ENCODE measurements around the gene COPG2. TPM values are rescaled to one million over a fixed set of nuclear protein-coding genes. Genes with fewer than 3 reads are reported as not detected.
A peak's percentile ranks its signal among the peaks of the same experiment; 100 is the strongest.

The COPG2 gene
- total RNA-seq, 1 donor from 2014 or later = 167 TPM

DNA sequence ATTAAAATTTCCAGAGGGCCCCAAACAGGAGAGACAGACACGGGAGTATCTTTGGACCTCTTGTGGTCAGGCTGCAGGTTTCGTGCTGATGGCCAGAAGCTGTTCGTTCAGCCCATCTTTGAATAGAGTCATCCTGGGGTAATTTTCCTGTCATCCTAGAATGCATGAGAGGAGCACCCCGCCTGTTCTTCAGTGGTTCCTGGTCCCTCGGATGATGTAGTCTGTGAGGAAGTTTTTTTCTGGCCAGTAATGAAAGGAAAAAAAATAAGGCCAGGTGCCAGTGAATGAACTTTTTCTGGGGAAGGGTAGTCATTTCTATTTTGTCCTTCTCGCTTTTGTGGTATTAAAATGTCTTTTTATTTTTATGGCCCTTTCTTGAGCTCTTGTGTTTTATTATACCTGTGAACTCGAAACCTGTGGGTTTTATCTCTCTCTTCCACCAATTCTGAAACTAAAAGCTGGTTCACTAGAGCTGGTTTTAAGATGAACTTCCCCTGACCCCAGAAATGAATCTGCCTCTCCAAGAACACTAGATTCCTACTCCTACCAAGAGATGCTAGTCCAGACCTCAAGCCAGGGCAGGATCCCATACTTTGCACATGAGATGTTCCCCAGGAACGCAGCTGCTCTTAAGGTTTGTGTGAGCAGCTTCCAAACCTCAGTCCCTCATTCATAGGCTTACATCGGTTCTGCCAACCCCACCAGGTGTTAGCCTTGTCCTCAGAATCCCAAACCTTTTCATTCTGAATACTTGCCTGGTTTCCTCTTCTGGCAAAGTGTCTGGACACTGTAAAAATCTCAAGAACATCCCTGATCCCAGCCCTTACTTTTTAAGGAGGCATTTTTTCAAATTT, 192.0 kb downstream of the COPG2 start:
- no peaks in the 10 kb centered on the region for H3K36me3 Mint-ChIP-seq
- peaks cover 22% of the 10 kb centered on the region for H3K4me1 Mint-ChIP-seq
- H3K27ac Mint-ChIP-seq = peak overlapping the region; percentile 99

DNA sequence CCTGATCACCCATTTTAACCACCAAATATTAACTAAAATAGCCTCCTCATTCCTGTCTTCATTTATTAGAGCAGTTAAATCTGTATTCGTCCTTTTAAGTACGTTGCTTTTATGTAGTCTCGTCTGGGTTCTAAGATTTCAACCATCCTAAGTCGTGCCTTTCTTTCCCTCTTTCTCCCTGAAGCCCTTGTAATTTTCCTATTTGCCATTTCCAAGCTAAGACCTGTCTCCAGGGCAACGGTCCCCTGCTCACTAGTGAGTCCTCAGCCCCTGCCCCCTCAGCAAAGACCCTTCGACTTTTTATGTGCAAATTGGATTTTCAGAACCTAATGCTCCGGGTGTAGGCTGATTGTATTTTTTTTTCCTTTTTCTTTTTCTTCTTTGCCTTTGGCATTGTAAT, 192.8 kb downstream of the COPG2 start:
- no peaks in the 10 kb centered on the region for H3K9me3 ChIP-seq (ENCODE audit: low read depth)
- H3K4me1 ChIP-seq = peaks cover 12% of the 10 kb centered on the region
- no peaks in the 10 kb centered on the region for H3K36me3 Mint-ChIP-seq
- peaks cover 5% of the 10 kb centered on the region for H3K27me3 Mint-ChIP-seq (ENCODE audit: insufficient read depth, low read depth)
- H3K36me3 ChIP-seq = no peaks in the 10 kb centered on the region
- no peaks in the 10 kb centered on the region for H3F3A ChIP-seq (ENCODE audit: low read depth)
- H4K20me1 ChIP-seq (ENCODE audit: low read depth) = no peaks in the 10 kb centered on the region
- peaks cover 22% of the 10 kb centered on the region for H3K4me1 Mint-ChIP-seq
- H3K4me3 ChIP-seq = no peak overlapping the region
- DNase-seq (ENCODE audit: low spot score) = no peak
- H3K4me3 Mint-ChIP-seq = peak overlapping the region; percentile 48
- no peaks in the 10 kb centered on the region for H3K27me3 ChIP-seq
- H2AFZ ChIP-seq (replicated peaks) = peak overlapping the region; percentile 81
- TF ChIP-seq, protein P1, sequence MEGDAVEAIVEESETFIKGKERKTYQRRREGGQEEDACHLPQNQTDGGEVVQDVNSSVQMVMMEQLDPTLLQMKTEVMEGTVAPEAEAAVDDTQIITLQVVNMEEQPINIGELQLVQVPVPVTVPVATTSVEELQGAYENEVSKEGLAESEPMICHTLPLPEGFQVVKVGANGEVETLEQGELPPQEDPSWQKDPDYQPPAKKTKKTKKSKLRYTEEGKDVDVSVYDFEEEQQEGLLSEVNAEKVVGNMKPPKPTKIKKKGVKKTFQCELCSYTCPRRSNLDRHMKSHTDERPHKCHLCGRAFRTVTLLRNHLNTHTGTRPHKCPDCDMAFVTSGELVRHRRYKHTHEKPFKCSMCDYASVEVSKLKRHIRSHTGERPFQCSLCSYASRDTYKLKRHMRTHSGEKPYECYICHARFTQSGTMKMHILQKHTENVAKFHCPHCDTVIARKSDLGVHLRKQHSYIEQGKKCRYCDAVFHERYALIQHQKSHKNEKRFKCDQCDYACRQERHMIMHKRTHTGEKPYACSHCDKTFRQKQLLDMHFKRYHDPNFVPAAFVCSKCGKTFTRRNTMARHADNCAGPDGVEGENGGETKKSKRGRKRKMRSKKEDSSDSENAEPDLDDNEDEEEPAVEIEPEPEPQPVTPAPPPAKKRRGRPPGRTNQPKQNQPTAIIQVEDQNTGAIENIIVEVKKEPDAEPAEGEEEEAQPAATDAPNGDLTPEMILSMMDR (IDR thresholded peaks at IDR 0.05) = no peak
- TF ChIP-seq EZH2 (IDR thresholded peaks at IDR 0.05) (no peak), EZH2phosphoT487 (IDR thresholded peaks at IDR 0.05) (no peak)
- H3K27ac ChIP-seq = no peak overlapping the region
- H3K9ac ChIP-seq = no peak overlapping the region
- peak overlapping the region; percentile 48 for H3K4me2 ChIP-seq
- H3K27ac Mint-ChIP-seq = peak overlapping the region; percentile 99
- no peaks in the 10 kb centered on the region for H3K79me2 ChIP-seq (ENCODE audit: low read depth)
- peaks cover 21% of the 10 kb centered on the region for H3K9me3 Mint-ChIP-seq

More for the DNA sequence above, 192.0 kb downstream of the COPG2 start:
- no peaks in the 10 kb centered on the region for H3K36me3 ChIP-seq
- no peak for DNase-seq (ENCODE audit: low spot score)
- peak overlapping the region; percentile 48 for H3K4me2 ChIP-seq
- peak overlapping the region; percentile 81 for H2AFZ ChIP-seq (replicated peaks)
- no peak for TF ChIP-seq EZH2 (IDR thresholded peaks at IDR 0.05)
- TF ChIP-seq EZH2phosphoT487 (IDR thresholded peaks at IDR 0.05) = no peak
- TF ChIP-seq, protein P1 (IDR thresholded peaks at IDR 0.05) = no peak
- H3K27me3 ChIP-seq = no peaks in the 10 kb centered on the region
- Mint-ChIP-seq H3K9me3 (peaks cover 21% of the 10 kb centered on the region), H3K27me3 (ENCODE audit: insufficient read depth, low read depth) (peaks cover 3% of the 10 kb centered on the region), H3K4me3 (peak overlapping the region; percentile 31)
- H4K20me1 ChIP-seq (ENCODE audit: low read depth) = no peaks in the 10 kb centered on the region
- H3K27ac ChIP-seq = no peak overlapping the region
- H3K4me3 ChIP-seq = no peak overlapping the region
- no peaks in the 10 kb centered on the region for H3F3A ChIP-seq (ENCODE audit: low read depth)
- no peak overlapping the region for H3K9ac ChIP-seq
- H3K4me1 ChIP-seq = peaks cover 12% of the 10 kb centered on the region
- no peaks in the 10 kb centered on the region for H3K79me2 ChIP-seq (ENCODE audit: low read depth)
- no peaks in the 10 kb centered on the region for H3K9me3 ChIP-seq (ENCODE audit: low read depth)

DNA sequence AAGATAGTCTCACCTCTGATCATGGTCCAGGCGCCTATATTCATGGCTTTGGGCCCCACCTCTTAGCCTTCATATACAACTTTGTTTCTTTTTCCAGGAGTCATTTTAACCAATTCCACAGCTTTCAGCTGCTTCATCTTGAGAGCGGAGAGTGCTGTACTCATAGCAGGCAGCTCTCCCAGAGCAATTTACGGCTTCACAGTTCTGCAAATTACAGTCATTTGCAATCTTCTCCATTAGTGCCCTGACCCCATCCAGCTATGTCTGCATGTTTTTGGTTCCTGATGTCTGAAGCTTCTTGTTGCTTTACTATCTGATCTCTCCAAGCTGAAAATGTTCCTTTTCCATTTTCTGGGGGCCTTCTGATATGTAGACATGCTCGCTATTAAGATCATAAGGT, 194.7 kb downstream of the COPG2 start:
- Mint-ChIP-seq H3K36me3 (no peaks in the 10 kb centered on the region), H3K9me3 (peaks cover 12% of the 10 kb centered on the region), H3K27ac (peak overlapping the region; percentile 8), H3K4me1 (peaks cover 22% of the 10 kb centered on the region), H3K4me3 (no peak overlapping the region), H3K27me3 (ENCODE audit: insufficient read depth, low read depth) (peaks cover 3% of the 10 kb centered on the region)
- no peaks in the 10 kb centered on the region for H3F3A ChIP-seq (ENCODE audit: low read depth)
- H3K27me3 ChIP-seq = no peaks in the 10 kb centered on the region
- H3K4me2 ChIP-seq = no peak overlapping the region
- H3K9me3 ChIP-seq (ENCODE audit: low read depth) = no peaks in the 10 kb centered on the region
- no peak overlapping the region for H3K9ac ChIP-seq
- H3K4me1 ChIP-seq = peaks cover 12% of the 10 kb centered on the region
- H3K27ac ChIP-seq = no peak overlapping the region
- no peaks in the 10 kb centered on the region for H3K79me2 ChIP-seq (ENCODE audit: low read depth)
- no peak for DNase-seq (ENCODE audit: low spot score)
- H4K20me1 ChIP-seq (ENCODE audit: low read depth) = no peaks in the 10 kb centered on the region
- H3K36me3 ChIP-seq = no peaks in the 10 kb centered on the region
- TF ChIP-seq, protein P1 (IDR thresholded peaks at IDR 0.05) = no peak
- TF ChIP-seq EZH2phosphoT487 (IDR thresholded peaks at IDR 0.05) = no peak
- no peak for TF ChIP-seq EZH2 (IDR thresholded peaks at IDR 0.05)
- no peak overlapping the region for H2AFZ ChIP-seq (replicated peaks)
- no peak overlapping the region for H3K4me3 ChIP-seq
